Dermis microvascular lymphatic vessel endothelial cell (primary cell): ENCODE measurements around the gene CHPF2. TPM values are rescaled to one million over a fixed set of nuclear protein-coding genes. Genes with fewer than 3 reads are reported as not detected.

Experiments used
- DNase-seq, 2 donors: peaks; one replicate each; pipeline versions ENCODE4 v3.0.0 to v3.0.0-alpha.2; 2010; ENCODE audit warnings: low read depth in 2 of 2
- total RNA-seq: library from RNA; depleted of rRNA; stranded (reverse); fragments of >200 nt; gene quantifications from 2 replicates; pipeline ENCODE4 v1.2.1, GENCODE V29; 2014

The CHPF2 gene
- total RNA-seq, 1 donor from 2014 or later: 29.4 TPM

GRCh38 chr7:151283302-151283701 is 51.0 kb downstream of the CHPF2 start:
- DNase-seq: no peak

- DNase-seq: no peak
These were observed 53.9 kb downstream of the CHPF2 start for GRCh38 chr7:151286148-151286547.

Other genes with a start within 250 kb of the CHPF2 start
- gene NOS3, start 241.5 kb upstream of the CHPF2 start, total RNA-seq: 28.4 and 31.6 TPM in 2 replicates
- gene ATG9B, start 208.0 kb upstream of the CHPF2 start, total RNA-seq: under 0.01 and 0.13 TPM in 2 replicates
- 13.9 and 14.0 TPM in 2 replicates for gene ABCB8, start 204.0 kb upstream of the CHPF2 start, total RNA-seq
- under 0.01 and 0.13 TPM in 2 replicates for gene ASIC3, start 184.0 kb upstream of the CHPF2 start, total RNA-seq
- gene CDK5, start 174.6 kb upstream of the CHPF2 start, total RNA-seq: 14.7 and 17.3 TPM in 2 replicates
- gene SLC4A2, start 172.9 kb upstream of the CHPF2 start, total RNA-seq: 41.3 and 68.3 TPM in 2 replicates
- 43.9 and 49.3 TPM in 2 replicates for gene FASTK, start 151.7 kb upstream of the CHPF2 start, total RNA-seq
- gene TMUB1, start 149.0 kb upstream of the CHPF2 start, total RNA-seq: 14.8 and 16.7 TPM in 2 replicates
- 43.8 and 69.4 TPM in 2 replicates for gene AGAP3, start 146.0 kb upstream of the CHPF2 start, total RNA-seq
- gene GBX1, start 64.8 kb upstream of the CHPF2 start, total RNA-seq: not detected in 2 replicates
- gene ASB10, start 45.2 kb upstream of the CHPF2 start, total RNA-seq: not detected in 2 replicates
- not detected in 2 replicates for gene H2BK1, start 22.0 kb upstream of the CHPF2 start, total RNA-seq
- gene ABCF2, start 5.3 kb upstream of the CHPF2 start, total RNA-seq: 44.5 and 48.0 TPM in 2 replicates
- 1.8 and 3.2 TPM in 2 replicates for gene SMARCD3, start 16.2 kb downstream of the CHPF2 start, total RNA-seq
- 26.3 and 31.4 TPM in 2 replicates for gene NUB1, start 109.3 kb downstream of the CHPF2 start, total RNA-seq
- gene WDR86, start 177.6 kb downstream of the CHPF2 start, total RNA-seq: not detected in 2 replicates
- not detected in 2 replicates for gene CRYGN, start 207.7 kb downstream of the CHPF2 start, total RNA-seq